ENCODE measurements around the gene MTOR. TPM values are rescaled to one million over a fixed set of nuclear protein-coding genes. Genes with fewer than 3 reads are reported as not detected.
"Not testable (repeated sequence)": the region's sequence is repeated elsewhere in the genome, so short reads cannot be mapped to it uniquely, and the experiment has no call there.

The MTOR gene
- total RNA-seq, 1 donor from 2014 or later = 26.9 TPM

- intact Hi-C loops (cut with DNase I) = no loop called here
- no peak for ATAC-seq (ENCODE audit: poor library complexity)
These were observed 67.8 kb downstream of the MTOR start for GRCh38 chr1:11194407-11195176.

GRCh38 chr1:11193376-11193775 lies 69.0 kb downstream of the MTOR start:
- DNase-seq = no peak
- ATAC-seq (ENCODE audit: poor library complexity) = no peak
- intact Hi-C loops (cut with DNase I) = no loop called here

More at GRCh38 chr1:11194407-11195176, 67.8 kb downstream of the MTOR start:
- DNase-seq = no peak

- DNase-seq (no peak), ATAC-seq (ENCODE audit: poor library complexity) (peak; percentile 34)
- intact Hi-C loops (cut with DNase I) = no loop called here
These were observed 73.4 kb downstream of the MTOR start, which contains the start of gene ANGPTL7 for GRCh38 chr1:11188858-11189451. ANGPTL7 (plus strand) TSS chr1:11189355; CDS start chr1:11189580, 225 bp downstream.

- intact Hi-C loops (cut with DNase I) = no loop called here
- DNase-seq (no peak), ATAC-seq (ENCODE audit: poor library complexity) (peak; percentile 83)
These were observed 74.0 kb downstream of the MTOR start for GRCh38 chr1:11188381-11188780.

GRCh38 chr1:11187931-11188330 lies 74.4 kb downstream of the MTOR start:
- DNase-seq (no peak), ATAC-seq (ENCODE audit: poor library complexity) (no peak)
- intact Hi-C loops (cut with DNase I) = no loop called here

DNA sequence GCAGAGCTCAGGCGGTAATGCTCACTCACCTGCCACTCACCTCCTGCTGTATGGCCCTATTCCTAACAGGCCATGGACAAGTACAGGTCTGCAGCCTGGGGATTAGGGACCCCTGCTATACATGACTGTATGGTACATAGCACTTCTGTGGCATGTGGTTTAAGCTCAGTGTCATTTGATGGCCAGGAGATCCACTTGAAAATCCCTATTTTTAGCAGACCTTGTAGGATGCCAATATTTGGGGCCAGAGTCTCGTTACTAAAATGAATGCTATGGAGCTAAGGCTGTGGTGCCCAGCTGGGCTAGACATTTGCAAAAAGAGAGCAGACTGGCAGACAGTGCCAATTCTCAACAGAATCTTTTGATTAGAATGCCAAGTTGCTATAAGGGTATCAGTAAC lies 74.9 kb downstream of the MTOR start:
- intact Hi-C loops (cut with DNase I) = no loop called here
- ATAC-seq (ENCODE audit: poor library complexity) (peak; percentile 59), DNase-seq (no peak)

- intact Hi-C loops (cut with DNase I) = no loop called here
- DNase-seq (no peak), ATAC-seq (ENCODE audit: poor library complexity) (no peak)
These were observed 75.4 kb downstream of the MTOR start for GRCh38 chr1:11187000-11187399.

DNA sequence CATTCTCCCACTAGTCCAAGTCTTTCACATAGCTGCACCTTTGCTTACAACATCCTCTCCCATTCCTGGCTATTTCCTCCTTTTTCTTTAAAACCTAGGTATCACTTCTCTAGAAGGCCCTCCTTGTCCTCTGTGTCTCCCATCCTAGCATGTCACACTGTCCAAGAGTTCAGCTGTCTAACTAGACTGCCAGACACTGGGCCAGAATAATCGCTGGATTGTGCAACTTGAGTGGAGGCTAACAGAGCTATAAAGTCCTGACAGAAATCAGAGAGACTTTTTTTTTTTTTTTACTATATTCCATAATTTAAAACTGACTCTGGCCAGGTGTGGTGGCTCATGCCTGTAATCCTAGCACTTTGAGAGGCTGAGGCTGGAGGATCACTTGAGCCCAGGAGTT lies 77.4 kb downstream of the MTOR start:
- DNase-seq = no peak
- intact Hi-C loops (cut with DNase I) = no loop called here
- ATAC-seq (ENCODE audit: poor library complexity) = peak; percentile 47

DNA sequence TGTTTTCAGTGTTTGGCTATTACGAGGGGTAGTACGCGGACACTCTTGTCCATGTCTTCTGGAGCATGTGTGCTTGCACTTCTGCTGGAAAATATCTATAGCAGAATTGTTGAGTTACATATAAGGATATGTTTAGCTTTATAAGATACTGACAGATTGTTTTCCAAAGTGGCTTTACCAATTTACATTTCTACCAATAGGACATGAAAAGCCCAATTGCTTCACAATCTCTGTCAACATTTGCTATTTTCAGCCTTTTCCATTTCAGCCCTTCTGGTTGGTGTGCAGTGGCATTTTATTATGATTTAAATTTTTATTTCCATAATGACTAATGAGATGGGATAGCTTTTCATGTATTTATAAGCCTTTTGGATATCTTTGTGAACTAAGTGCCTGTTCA lies 79.5 kb downstream of the MTOR start:
- no peak for DNase-seq
- intact Hi-C loops (cut with DNase I) = no loop called here
- ATAC-seq (ENCODE audit: poor library complexity) = no peak

DNA sequence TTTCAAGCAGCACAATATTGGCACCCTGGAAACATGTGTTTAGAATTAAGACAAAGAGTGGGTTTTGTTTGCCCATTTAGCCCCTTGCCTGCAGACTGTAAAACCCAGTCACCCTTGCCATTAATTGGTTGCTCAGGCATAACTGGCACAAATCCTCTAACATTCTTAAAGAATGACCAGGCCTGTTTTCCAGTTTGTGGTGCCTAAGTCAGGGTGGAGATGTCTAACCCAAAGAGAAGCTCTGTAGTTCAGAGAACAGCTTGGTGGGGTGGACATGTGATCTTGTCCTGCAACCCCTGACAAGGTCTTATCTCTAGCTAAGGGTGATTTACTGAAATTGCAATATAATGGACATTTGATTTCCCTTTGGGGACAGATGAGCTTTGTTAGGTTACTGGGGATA lies 82.0 kb downstream of the MTOR start:
- intact Hi-C loops (cut with DNase I) = no loop called here
- no peak for ATAC-seq (ENCODE audit: poor library complexity)
- no peak for DNase-seq

DNA sequence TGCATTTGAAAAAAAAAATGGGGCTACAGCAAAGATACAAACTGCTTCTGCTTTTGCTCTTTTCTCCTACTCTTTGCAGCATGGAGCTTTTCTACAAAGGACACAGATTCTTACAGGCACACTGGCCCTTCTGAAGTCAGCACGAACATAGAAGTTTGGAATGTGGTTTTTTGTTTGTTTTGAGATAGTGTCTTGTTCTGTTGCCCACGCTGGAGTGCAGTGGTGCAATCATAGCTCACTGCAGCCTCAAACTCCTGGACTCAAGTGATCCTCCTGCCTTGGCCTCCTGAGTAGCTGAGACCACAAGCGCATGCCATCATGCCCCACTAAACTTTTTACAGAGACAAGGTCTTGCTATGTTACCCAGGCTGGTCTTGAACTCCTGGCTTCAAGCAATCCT lies 82.6 kb downstream of the MTOR start:
- ATAC-seq (ENCODE audit: poor library complexity); intact Hi-C loops (cut with DNase I); DNase-seq: not testable (repeated sequence)

DNA sequence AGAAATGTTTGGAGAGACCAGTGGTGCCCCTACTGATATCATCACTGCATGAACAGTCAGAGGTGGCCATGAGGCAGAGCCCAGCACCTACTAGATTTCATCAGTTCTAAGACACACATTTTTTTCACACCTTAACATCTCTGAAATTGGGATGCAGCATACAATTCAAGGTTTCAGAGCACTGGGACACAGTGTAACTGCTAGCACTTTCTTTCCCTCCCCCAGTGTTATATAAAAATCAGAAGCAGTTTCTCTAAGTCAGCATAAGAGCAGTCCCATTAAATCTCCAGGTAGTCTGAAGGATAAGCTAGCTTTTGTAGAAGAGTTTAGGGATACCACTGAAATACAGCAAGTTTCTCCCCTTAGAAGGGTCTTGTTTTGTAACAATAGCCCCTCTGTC lies 83.2 kb downstream of the MTOR start:
- DNase-seq (no peak), ATAC-seq (ENCODE audit: poor library complexity) (no peak)
- intact Hi-C loops (cut with DNase I) = no loop called here

GRCh38 chr1:11178021-11179015 lies 84.0 kb downstream of the MTOR start:
- peak; percentile 67 for DNase-seq
- ATAC-seq (ENCODE audit: poor library complexity) = peak; percentile 87

DNA sequence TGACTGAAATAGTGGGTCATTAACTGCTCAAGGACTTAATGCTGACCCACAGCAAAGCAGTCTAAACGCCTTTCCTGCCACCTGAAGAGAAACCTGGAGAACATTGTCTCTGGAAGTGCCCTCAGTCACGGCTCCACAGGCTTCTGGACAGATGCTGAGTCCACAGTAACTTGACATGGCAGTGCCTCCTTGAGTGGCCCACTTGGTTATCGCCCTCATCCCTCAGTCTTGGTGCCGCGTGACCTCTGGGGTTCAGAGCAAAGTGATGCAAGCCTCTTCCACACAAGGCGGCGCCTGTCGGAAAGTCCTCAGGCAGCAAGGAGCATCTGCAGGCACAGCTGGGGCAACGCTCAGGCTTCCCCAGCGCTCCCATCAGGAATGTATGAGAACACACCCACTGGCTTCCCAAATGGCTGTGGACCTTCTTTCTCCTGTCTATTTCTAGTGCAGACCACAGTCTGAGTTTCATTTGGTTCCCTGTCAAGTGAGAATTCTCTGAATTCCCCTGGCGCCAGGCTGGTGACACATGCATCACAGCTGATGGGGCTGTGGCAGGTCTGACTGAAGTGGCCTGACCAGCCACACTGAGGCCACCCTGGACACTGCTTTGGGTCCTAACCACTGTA lies 86.2 kb downstream of the MTOR start:
- ATAC-seq (ENCODE audit: poor library complexity) (peak; percentile 48), DNase-seq (peak; percentile 60)
- intact Hi-C loops (cut with DNase I) = no loop called here

More at GRCh38 chr1:11178021-11179015, 84.0 kb downstream of the MTOR start:
- intact Hi-C loops (cut with DNase I) = no loop called here

DNA sequence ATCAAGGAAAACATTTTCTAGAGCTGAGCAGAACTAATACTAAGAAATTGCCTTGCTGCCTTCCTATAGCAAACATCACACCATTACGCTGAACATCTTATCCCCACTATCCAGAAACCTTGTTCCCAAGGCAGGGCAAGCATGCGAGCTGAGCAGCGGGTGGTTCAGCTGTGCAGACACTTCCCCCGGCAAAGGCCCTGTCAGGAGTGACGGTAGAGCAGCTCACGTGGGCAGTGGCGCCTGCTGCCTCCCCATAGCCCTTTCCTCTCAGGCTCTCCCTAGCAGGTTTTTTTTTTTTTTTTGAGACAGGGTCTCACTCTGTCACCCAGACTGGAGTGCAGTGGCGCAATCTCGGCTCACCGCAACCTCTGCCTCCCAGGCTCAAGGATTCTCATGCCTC lies 86.9 kb downstream of the MTOR start:
- intact Hi-C loops (cut with DNase I) = no loop called here
- ATAC-seq (ENCODE audit: poor library complexity) = no peak

DNA sequence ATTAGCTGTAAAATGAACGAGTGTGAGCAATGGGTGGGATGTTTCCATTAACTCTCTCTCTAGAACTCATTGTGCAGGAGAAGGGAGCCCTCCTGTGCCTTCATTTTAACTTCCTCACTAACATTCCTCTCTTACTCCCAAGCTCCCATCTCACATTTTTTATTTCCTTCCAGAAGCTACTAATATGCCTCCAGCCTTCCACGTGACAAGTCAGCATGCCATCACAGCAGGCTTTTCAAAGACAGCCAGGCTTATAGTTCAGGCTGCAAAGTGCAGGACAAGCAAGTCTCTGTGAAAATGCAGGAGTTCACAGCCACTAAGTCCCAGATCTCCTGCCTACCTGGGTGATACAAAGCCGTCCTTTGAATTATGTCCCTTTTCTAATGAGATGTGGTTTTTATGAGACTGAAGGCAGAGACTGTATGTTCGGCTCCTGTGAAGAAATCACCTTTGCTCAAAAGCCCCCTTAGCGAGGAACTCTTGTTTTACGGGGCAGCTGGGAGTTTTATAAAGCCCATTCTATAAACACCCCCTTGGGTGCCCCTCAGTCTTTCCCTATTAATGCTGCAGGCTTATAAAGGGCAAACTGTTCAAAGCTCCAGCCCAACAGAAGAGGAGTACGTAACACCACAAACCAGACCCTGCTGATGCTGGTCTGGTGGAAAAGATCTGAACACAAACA lies 87.9 kb downstream of the MTOR start:
- DNase-seq (no peak), ATAC-seq (ENCODE audit: poor library complexity) (no peak)
- intact Hi-C loops (cut with DNase I) = no loop called here

More for the DNA sequence above, 86.9 kb downstream of the MTOR start:
- DNase-seq = no peak

- no peak for DNase-seq
- ATAC-seq (ENCODE audit: poor library complexity) = no peak
- intact Hi-C loops (cut with DNase I) = no loop called here
These were observed 92.2 kb downstream of the MTOR start for GRCh38 chr1:11170102-11170501.

DNA sequence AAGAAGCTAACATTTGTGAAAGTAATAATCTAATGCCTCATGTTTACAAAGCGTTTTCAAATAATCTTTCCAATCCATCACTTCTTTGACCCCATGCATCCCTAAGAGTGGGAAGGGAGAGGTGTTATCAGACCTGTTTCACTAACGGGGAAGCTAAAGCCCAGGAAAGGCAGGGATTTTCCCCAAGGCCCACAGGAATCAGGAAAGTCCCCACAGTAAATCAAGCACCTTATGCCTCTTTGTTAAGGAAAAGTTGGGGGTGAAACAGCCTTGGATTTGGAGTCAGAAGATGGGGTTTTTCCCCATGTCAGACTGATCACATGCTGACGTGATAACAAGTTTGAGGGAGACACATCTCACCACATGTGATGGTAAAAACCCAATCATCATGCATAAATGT lies 93.1 kb downstream of the MTOR start:
- DNase-seq = no peak
- intact Hi-C loops (cut with DNase I) = no loop called here
- ATAC-seq (ENCODE audit: poor library complexity) = no peak

All from Right ventricle myocardium superior (tissue), 1 donor.